ENCODE measurements around the gene FOXF2. TPM values are rescaled to one million over a fixed set of nuclear protein-coding genes. Genes with fewer than 3 reads are reported as not detected.
A peak's percentile ranks its signal among the peaks of the same experiment; 100 is the strongest.

The FOXF2 gene
- total RNA-seq, 1 donor from 2014 or later: 0.61 TPM

- Histone ChIP-seq H3K9ac (ENCODE audit: low read length) (no peak overlapping the region), H2AFZ (ENCODE audit: low read depth, low read length) (no peak overlapping the region), H3K4me3 (ENCODE audit: insufficient read depth, low read depth, low read length) (no peak overlapping the region), H3K36me3 (ENCODE audit: insufficient read depth, low read length) (no peaks in the 10 kb centered on the region), H3K4me1 (ENCODE audit: insufficient read depth, low read length) (no peaks in the 10 kb centered on the region), H3K4me2 (ENCODE audit: low read length) (no peak overlapping the region), H4K20me1 (ENCODE audit: insufficient read depth, low read length) (no peaks in the 10 kb centered on the region), H3K79me2 (ENCODE audit: insufficient read depth, low read length) (no peaks in the 10 kb centered on the region), H3K9me3 (ENCODE audit: insufficient read depth, low read depth, low read length) (no peaks in the 10 kb centered on the region), H3K27me3 (ENCODE audit: insufficient read depth, low read length) (peaks cover 3% of the 10 kb centered on the region), H3K27ac (ENCODE audit: low read depth, low read length) (no peak overlapping the region)
- FAIRE-seq (no peak), DNase-seq (ENCODE audit: low read depth) (no peak)
- H3K27me3 Mint-ChIP-seq (ENCODE audit: low read depth, unreplicated experiment): peaks cover 4% of the 10 kb centered on the region
- no peaks in the 10 kb centered on the region for H3K4me1 Mint-ChIP-seq (ENCODE audit: low read depth, unreplicated experiment)
- H3K27ac Mint-ChIP-seq (ENCODE audit: unreplicated experiment): no peak overlapping the region
- H3K9me3 Mint-ChIP-seq (ENCODE audit: unreplicated experiment): peaks cover 22% of the 10 kb centered on the region
- H3K36me3 Mint-ChIP-seq (ENCODE audit: low read depth, unreplicated experiment): no peaks in the 10 kb centered on the region
- no peak for TF ChIP-seq CTCF (IDR thresholded peaks at IDR 0.05; ENCODE audit: insufficient read depth, low read depth, low read length)
- TF ChIP-seq EZH2 (IDR thresholded peaks at IDR 0.05; ENCODE audit: insufficient read depth, low read length): no peak
- no peak overlapping the region for H3K4me3 Mint-ChIP-seq (ENCODE audit: unreplicated experiment)
Measured at GRCh38 chr6:1346558-1347091, 42.8 kb upstream of the FOXF2 start.

- no peak overlapping the region for H3K4me3 ChIP-seq (ENCODE audit: insufficient read depth, low read depth, low read length)
- DNase-seq (ENCODE audit: low read depth): no peak
- peaks cover 4% of the 10 kb centered on the region for H3K27me3 Mint-ChIP-seq (ENCODE audit: low read depth, unreplicated experiment)
- H3K4me1 ChIP-seq (ENCODE audit: insufficient read depth, low read length): no peaks in the 10 kb centered on the region
- no peak for FAIRE-seq
- H3K4me1 Mint-ChIP-seq (ENCODE audit: low read depth, unreplicated experiment): no peaks in the 10 kb centered on the region
- H3K27ac ChIP-seq (ENCODE audit: low read depth, low read length): no peak overlapping the region
- H3K27ac Mint-ChIP-seq (ENCODE audit: unreplicated experiment): no peak overlapping the region
- H3K9ac ChIP-seq (ENCODE audit: low read length): no peak overlapping the region
- H3K4me3 Mint-ChIP-seq (ENCODE audit: unreplicated experiment): no peak overlapping the region
- no peak overlapping the region for H3K4me2 ChIP-seq (ENCODE audit: low read length)
- no peaks in the 10 kb centered on the region for H3K36me3 ChIP-seq (ENCODE audit: insufficient read depth, low read length)
- H3K9me3 Mint-ChIP-seq (ENCODE audit: unreplicated experiment): peaks cover 25% of the 10 kb centered on the region
- peaks cover 3% of the 10 kb centered on the region for H3K27me3 ChIP-seq (ENCODE audit: insufficient read depth, low read length)
- H3K79me2 ChIP-seq (ENCODE audit: insufficient read depth, low read length): no peaks in the 10 kb centered on the region
- no peak overlapping the region for H2AFZ ChIP-seq (ENCODE audit: low read depth, low read length)
- H4K20me1 ChIP-seq (ENCODE audit: insufficient read depth, low read length): no peaks in the 10 kb centered on the region
- H3K36me3 Mint-ChIP-seq (ENCODE audit: low read depth, unreplicated experiment): no peaks in the 10 kb centered on the region
- TF ChIP-seq CTCF (IDR thresholded peaks at IDR 0.05; ENCODE audit: insufficient read depth, low read depth, low read length): no peak
- no peak for TF ChIP-seq EZH2 (IDR thresholded peaks at IDR 0.05; ENCODE audit: insufficient read depth, low read length)
- H3K9me3 ChIP-seq (ENCODE audit: insufficient read depth, low read depth, low read length): no peaks in the 10 kb centered on the region
Measured at GRCh38 chr6:1347161-1347560, 42.2 kb upstream of the FOXF2 start.

- H3K4me1 Mint-ChIP-seq (ENCODE audit: low read depth, unreplicated experiment): no peaks in the 10 kb centered on the region
- DNase-seq (ENCODE audit: low read depth): peak; percentile 72
- no peak overlapping the region for H3K4me3 Mint-ChIP-seq (ENCODE audit: unreplicated experiment)
- no peaks in the 10 kb centered on the region for H3K36me3 ChIP-seq (ENCODE audit: insufficient read depth, low read length)
- peaks cover 2% of the 10 kb centered on the region for H3K36me3 Mint-ChIP-seq (ENCODE audit: low read depth, unreplicated experiment)
- H3K4me2 ChIP-seq (ENCODE audit: low read length): no peak overlapping the region
- H4K20me1 ChIP-seq (ENCODE audit: insufficient read depth, low read length): no peaks in the 10 kb centered on the region
- no peak for FAIRE-seq
- H3K9me3 Mint-ChIP-seq (ENCODE audit: unreplicated experiment): peaks cover 36% of the 10 kb centered on the region
- no peak overlapping the region for H3K27ac ChIP-seq (ENCODE audit: low read depth, low read length)
- H2AFZ ChIP-seq (ENCODE audit: low read depth, low read length): no peak overlapping the region
- no peak overlapping the region for H3K4me3 ChIP-seq (ENCODE audit: insufficient read depth, low read depth, low read length)
- no peaks in the 10 kb centered on the region for H3K79me2 ChIP-seq (ENCODE audit: insufficient read depth, low read length)
- no peaks in the 10 kb centered on the region for H3K27me3 Mint-ChIP-seq (ENCODE audit: low read depth, unreplicated experiment)
- H3K9me3 ChIP-seq (ENCODE audit: insufficient read depth, low read depth, low read length): no peaks in the 10 kb centered on the region
- no peaks in the 10 kb centered on the region for H3K27me3 ChIP-seq (ENCODE audit: insufficient read depth, low read length)
- no peak overlapping the region for H3K9ac ChIP-seq (ENCODE audit: low read length)
- H3K4me1 ChIP-seq (ENCODE audit: insufficient read depth, low read length): no peaks in the 10 kb centered on the region
- no peak overlapping the region for H3K27ac Mint-ChIP-seq (ENCODE audit: unreplicated experiment)
- no peak for TF ChIP-seq EZH2 (IDR thresholded peaks at IDR 0.05; ENCODE audit: insufficient read depth, low read length)
- TF ChIP-seq CTCF (IDR thresholded peaks at IDR 0.05; ENCODE audit: insufficient read depth, low read depth, low read length): no peak
Measured at GRCh38 chr6:1348675-1349074, 40.7 kb upstream of the FOXF2 start.
